ENCODE measurements around the gene PLD1.

Gene PLD1

GRCh38 chr3:171607452-171607851 lies 202.8 kb downstream of the PLD1 start:
- TF ChIP-seq HOXA7 (CRISPR knock-in tag; IDR thresholded peaks at IDR 0.05; ENCODE audit: borderline replicate concordance) (no peak), PRDM1 (tag by site-specific recombination; IDR thresholded peaks at IDR 0.05) (no peak), ZBTB1 (tag by site-specific recombination; IDR thresholded peaks at IDR 0.05) (no peak), ZNF585B (tag by site-specific recombination; IDR thresholded peaks at IDR 0.05) (no peak), ZNF391 (tag by site-specific recombination; IDR thresholded peaks at IDR 0.05; ENCODE audit: borderline replicate concordance, low read depth) (no peak), ZEB2 (tag by site-specific recombination; IDR thresholded peaks at IDR 0.05) (no peak)
- H3K27ac ChIP-seq (ENCODE audit: extremely low read depth, low read depth, low read length): no peak overlapping the region
- H3K4me1 ChIP-seq (ENCODE audit: control insufficient read depth, insufficient read depth, low read length): no peaks in the 10 kb centered on the region
- POLR2A ChIA-PET: no interaction called here
- no peaks in the 10 kb centered on the region for H3K9me3 ChIP-seq (ENCODE audit: control insufficient read depth, insufficient read depth, low read depth, low read length)
- no peak overlapping the region for H3K4me3 ChIP-seq (ENCODE audit: low read depth, low read length)
- H3K36me3 ChIP-seq (ENCODE audit: control insufficient read depth in 2 of 2, insufficient read depth in 1 of 2, low read length in 2 of 2): peaks cover 0 to 10% of the 10 kb centered on the region in 2 experiments; a peak in 1 of 3 replicates
- CTCF ChIA-PET: no interaction called here

DNA sequence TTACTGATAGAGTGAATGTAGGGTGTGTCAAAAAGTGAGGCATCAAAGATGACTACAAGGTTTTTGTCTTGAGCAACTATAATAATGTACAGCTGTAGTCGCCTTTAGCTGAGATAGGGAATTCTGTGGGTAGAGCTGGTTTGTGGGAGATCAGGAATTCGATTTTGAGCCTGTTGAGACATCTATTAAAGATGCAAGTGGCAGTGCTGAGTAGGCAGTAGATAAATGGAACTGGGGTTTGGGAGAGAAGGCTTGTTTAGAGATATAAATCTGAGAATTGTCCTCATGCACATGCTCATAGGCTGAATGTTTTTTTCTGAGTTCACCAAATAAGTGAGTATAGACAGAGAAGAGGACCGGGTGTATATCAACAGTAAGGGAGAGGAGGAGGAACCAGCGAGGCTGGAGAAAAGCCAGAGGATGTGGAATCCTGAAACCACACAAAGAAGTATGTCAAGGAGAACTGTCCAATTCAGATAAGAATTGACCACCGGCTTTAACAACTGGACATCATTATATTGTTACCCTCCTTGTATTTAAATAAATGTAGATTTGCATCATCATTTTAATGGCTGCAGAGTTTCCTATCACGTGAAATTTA lies 204.0 kb downstream of the PLD1 start:
- Histone ChIP-seq H3K27ac (ENCODE audit: extremely low read depth, low read depth, low read length) (no peak overlapping the region), H3K9me3 (ENCODE audit: control insufficient read depth, insufficient read depth, low read depth, low read length) (no peaks in the 10 kb centered on the region), H3K4me3 (ENCODE audit: low read depth, low read length) (no peak overlapping the region), H3K36me3 (ENCODE audit: control insufficient read depth in 2 of 2, insufficient read depth in 1 of 2, low read length in 2 of 2) (peaks cover 0 to 13% of the 10 kb centered on the region in 2 experiments; a peak in 1 of 3 replicates), H3K4me1 (ENCODE audit: control insufficient read depth, insufficient read depth, low read length) (no peaks in the 10 kb centered on the region)
- ChIA-PET CTCF (interaction anchor here (0.7 to 1.1 kb wide), 3 partner anchors 8 to 1066 kb away, joined by 3 read pairs; no protein-coding TSS in a partner anchor), POLR2A (no interaction called here)
- TF ChIP-seq, protein P1, sequence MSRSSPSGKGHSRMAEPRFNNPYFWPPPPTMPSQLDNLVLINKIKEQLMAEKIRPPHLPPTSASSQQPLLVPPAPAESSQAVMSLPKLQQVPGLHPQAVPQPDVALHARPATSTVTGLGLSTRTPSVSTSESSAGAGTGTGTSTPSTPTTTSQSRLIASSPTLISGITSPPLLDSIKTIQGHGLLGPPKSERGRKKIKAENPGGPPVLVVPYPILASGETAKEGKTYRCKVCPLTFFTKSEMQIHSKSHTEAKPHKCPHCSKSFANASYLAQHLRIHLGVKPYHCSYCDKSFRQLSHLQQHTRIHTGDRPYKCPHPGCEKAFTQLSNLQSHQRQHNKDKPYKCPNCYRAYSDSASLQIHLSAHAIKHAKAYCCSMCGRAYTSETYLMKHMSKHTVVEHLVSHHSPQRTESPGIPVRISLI (tag by site-specific recombination; IDR thresholded peaks at IDR 0.05): no peak
- TF ChIP-seq YY1 (tag by site-specific recombination; IDR thresholded peaks at IDR 0.05) (no peak), ZNF621 (tag by site-specific recombination; IDR thresholded peaks at IDR 0.05) (no peak), ZNF350 (tag by site-specific recombination; IDR thresholded peaks at IDR 0.05) (no peak), ZNF561 (tag by site-specific recombination; IDR thresholded peaks at IDR 0.05; ENCODE audit: borderline replicate concordance) (no peak), ZNF239 (tag by site-specific recombination; IDR thresholded peaks at IDR 0.05) (no peak), ZNF280C (tag by site-specific recombination; IDR thresholded peaks at IDR 0.05) (no peak), ZNF629 (tag by site-specific recombination; IDR thresholded peaks at IDR 0.05) (no peak), ZNF16 (tag by site-specific recombination; IDR thresholded peaks at IDR 0.05; ENCODE audit: low read depth) (no peak), HOXA7 (CRISPR knock-in tag; IDR thresholded peaks at IDR 0.05; ENCODE audit: borderline replicate concordance) (no peak), KLF1 (tag by site-specific recombination; IDR thresholded peaks at IDR 0.05) (no peak), ZNF184 (tag by site-specific recombination; IDR thresholded peaks at IDR 0.05) (no peak), EGR2 (tag by site-specific recombination; IDR thresholded peaks at IDR 0.05; ENCODE audit: low read depth) (no peak)
- TF ChIP-seq, protein P2, sequence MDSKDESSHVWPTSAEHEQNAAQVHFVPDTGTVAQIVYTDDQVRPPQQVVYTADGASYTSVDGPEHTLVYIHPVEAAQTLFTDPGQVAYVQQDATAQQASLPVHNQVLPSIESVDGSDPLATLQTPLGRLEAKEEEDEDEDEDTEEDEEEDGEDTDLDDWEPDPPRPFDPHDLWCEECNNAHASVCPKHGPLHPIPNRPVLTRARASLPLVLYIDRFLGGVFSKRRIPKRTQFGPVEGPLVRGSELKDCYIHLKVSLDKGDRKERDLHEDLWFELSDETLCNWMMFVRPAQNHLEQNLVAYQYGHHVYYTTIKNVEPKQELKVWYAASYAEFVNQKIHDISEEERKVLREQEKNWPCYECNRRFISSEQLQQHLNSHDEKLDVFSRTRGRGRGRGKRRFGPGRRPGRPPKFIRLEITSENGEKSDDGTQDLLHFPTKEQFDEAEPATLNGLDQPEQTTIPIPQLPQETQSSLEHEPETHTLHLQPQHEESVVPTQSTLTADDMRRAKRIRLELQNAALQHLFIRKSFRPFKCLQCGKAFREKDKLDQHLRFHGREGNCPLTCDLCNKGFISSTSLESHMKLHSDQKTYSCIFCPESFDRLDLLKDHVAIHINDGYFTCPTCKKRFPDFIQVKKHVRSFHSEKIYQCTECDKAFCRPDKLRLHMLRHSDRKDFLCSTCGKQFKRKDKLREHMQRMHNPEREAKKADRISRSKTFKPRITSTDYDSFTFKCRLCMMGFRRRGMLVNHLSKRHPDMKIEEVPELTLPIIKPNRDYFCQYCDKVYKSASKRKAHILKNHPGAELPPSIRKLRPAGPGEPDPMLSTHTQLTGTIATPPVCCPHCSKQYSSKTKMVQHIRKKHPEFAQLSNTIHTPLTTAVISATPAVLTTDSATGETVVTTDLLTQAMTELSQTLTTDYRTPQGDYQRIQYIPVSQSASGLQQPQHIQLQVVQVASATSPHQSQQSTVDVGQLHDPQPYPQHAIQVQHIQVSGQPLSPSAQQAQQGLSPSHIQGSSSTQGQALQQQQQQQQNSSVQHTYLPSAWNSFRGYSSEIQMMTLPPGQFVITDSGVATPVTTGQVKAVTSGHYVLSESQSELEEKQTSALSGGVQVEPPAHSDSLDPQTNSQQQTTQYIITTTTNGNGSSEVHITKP (tag by site-specific recombination; IDR thresholded peaks at IDR 0.05): no peak

Measured in HEK293 (cell line).